T-helper 2 cell treated with Interferon-gamma antibody and Interleukin-4, amounts not matched to agents 5 μg/mL and 100 μg/mL, for 36 hours (primary cell): ENCODE measurements around the gene C1QTNF12.

Source experiments
- DNase-seq: peaks from one replicate; pipeline ENCODE4 v3.0.0; 2021; ENCODE audit warnings: low spot score
- H3K27ac Mint-ChIP-seq: one replicate; pipeline ENCODE4 v1.8.0; 2021; ENCODE audit warnings: mild to moderate bottlenecking, mixed read lengths
- H3K27me3 Mint-ChIP-seq: one replicate; pipeline ENCODE4 v1.8.0; 2021; ENCODE audit warnings: low read depth, mixed read lengths
- H3K36me3 Mint-ChIP-seq: one replicate; pipeline ENCODE4 v1.8.0; 2021; ENCODE audit warnings: low read depth, mixed read lengths
- H3K4me1 Mint-ChIP-seq: one replicate; pipeline ENCODE4 v1.8.0; 2021; ENCODE audit warnings: low read depth, mixed read lengths
- H3K4me3 Mint-ChIP-seq: one replicate; pipeline ENCODE4 v1.8.0; 2022; ENCODE audit warnings: mild to moderate bottlenecking, moderate library complexity, mixed read lengths
- H3K9me3 Mint-ChIP-seq: one replicate; pipeline ENCODE4 v1.8.0; 2021; ENCODE audit warnings: mixed read lengths

C1QTNF12 gene

GRCh38 chr1:1244192-1244811 lies 2.2 kb downstream of the C1QTNF12 start:
- Mint-ChIP-seq H3K27me3 (peaks cover 3% of the 10 kb centered on the region), H3K9me3 (no peaks in the 10 kb centered on the region), H3K36me3 (no peaks in the 10 kb centered on the region), H3K4me1 (no peaks in the 10 kb centered on the region), H3K27ac (no peak overlapping the region), H3K4me3 (no peak overlapping the region)
- no peak for DNase-seq

GRCh38 chr1:1243807-1244191 lies 2.7 kb downstream of the C1QTNF12 start:
- DNase-seq = no peak
- Mint-ChIP-seq H3K27me3 (peaks cover 3% of the 10 kb centered on the region), H3K36me3 (no peaks in the 10 kb centered on the region), H3K9me3 (no peaks in the 10 kb centered on the region), H3K4me1 (no peaks in the 10 kb centered on the region), H3K27ac (no peak overlapping the region), H3K4me3 (no peak overlapping the region)

- no peaks in the 10 kb centered on the region for H3K4me1 Mint-ChIP-seq
- no peaks in the 10 kb centered on the region for H3K36me3 Mint-ChIP-seq
- no peak overlapping the region for H3K27ac Mint-ChIP-seq
- peaks cover 3% of the 10 kb centered on the region for H3K27me3 Mint-ChIP-seq
- H3K4me3 Mint-ChIP-seq = no peak overlapping the region
- no peak for DNase-seq
- no peaks in the 10 kb centered on the region for H3K9me3 Mint-ChIP-seq
These were observed 3.3 kb downstream of the C1QTNF12 start for GRCh38 chr1:1243266-1243660.

DNA sequence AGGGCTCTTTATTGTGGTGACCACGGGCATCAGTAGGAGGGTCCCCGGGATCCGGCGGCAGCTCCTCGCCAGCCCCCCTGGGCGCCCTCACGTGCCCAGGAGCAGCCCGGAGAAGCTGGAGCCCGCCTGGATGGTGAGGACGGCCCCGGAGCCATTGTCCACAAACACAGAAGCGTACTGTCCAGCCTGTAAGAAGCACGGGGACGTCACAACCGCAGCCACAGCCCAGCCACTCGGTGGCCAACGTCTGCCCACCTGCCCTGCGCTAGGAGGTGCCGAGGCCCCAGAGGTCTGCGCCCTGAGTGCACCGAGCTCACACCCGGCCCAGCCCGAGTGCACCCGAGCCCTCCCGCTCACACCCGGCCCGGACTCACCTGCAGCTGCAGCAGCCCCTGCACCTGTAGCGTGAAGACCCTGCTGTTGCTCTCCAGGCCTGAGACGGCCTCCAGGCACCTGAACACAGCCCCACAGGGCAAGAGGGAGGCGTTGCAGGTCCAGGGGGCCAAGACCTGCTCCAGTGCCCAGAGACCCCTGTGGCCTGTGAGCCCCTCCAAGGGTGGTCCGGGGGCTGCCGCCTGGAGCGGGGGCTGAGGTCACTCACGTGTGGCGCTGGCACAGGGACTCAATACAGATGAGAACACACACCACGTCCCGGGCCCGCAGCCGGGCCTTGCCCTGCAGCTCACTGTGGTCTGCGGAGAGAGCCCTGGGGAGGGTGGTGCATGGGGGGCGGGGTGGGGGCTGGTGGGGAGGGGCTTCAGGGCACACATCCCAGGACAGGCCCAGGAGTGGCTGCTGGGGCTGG lies 3.9 kb downstream of the C1QTNF12 start:
- H3K27me3 Mint-ChIP-seq = no peaks in the 10 kb centered on the region
- H3K4me1 Mint-ChIP-seq = no peaks in the 10 kb centered on the region
- H3K36me3 Mint-ChIP-seq = no peaks in the 10 kb centered on the region
- no peak for DNase-seq
- no peak overlapping the region for H3K27ac Mint-ChIP-seq
- no peak overlapping the region for H3K4me3 Mint-ChIP-seq
- no peaks in the 10 kb centered on the region for H3K9me3 Mint-ChIP-seq

GRCh38 chr1:1241588-1242219 lies 4.8 kb downstream of the C1QTNF12 start:
- Mint-ChIP-seq H3K9me3 (no peaks in the 10 kb centered on the region), H3K4me1 (no peaks in the 10 kb centered on the region), H3K27me3 (no peaks in the 10 kb centered on the region), H3K27ac (no peak overlapping the region), H3K4me3 (no peak overlapping the region), H3K36me3 (no peaks in the 10 kb centered on the region)
- DNase-seq = no peak

DNA sequence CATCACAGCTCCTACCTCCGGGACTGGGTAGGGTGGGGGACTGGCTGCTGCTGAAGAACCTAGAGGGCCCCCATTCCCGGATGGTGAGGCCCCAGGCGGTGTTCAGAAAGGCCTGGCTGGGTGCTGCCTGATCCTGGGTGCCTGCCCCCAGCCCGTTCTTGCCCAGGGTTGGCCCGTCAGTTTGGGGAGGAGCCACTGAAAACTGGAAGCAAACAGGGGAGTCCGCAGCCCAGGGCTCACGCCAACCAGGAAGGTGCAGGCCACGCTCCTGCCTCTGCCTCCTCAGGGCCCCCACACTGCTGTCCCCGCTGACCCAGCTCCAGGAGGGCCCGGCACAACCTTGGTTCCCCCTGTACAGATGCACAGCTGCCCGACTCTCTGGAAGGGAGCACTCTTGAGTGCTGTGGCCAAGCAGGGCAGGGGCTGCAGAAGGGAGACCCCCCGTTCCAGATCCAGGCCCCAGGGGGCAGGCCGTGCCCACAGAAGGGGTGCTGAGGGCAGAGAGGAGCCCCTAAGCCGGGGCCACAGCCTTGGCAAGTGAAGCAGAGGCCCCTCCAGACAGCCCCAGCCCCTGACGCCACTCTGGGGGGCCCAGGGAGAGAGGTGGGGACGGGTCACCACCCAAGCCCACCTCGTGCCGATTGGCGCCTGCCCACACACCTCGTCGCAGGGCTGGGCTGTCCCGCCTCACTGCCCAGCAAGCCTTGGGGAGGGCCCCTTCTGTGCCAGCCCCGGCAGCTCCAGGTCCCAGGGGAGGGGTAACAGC lies 5.5 kb downstream of the C1QTNF12 start:
- H3K36me3 Mint-ChIP-seq = no peaks in the 10 kb centered on the region
- H3K9me3 Mint-ChIP-seq = no peaks in the 10 kb centered on the region

GRCh38 chr1:1240348-1240732 lies 6.2 kb downstream of the C1QTNF12 start:
- Mint-ChIP-seq H3K4me3 (no peak overlapping the region), H3K4me1 (no peaks in the 10 kb centered on the region), H3K36me3 (no peaks in the 10 kb centered on the region), H3K27me3 (no peaks in the 10 kb centered on the region), H3K27ac (no peak overlapping the region), H3K9me3 (no peaks in the 10 kb centered on the region)
- no peak for DNase-seq

More for the DNA sequence above, 5.5 kb downstream of the C1QTNF12 start:
- no peaks in the 10 kb centered on the region for H3K27me3 Mint-ChIP-seq
- no peak overlapping the region for H3K4me3 Mint-ChIP-seq
- no peak for DNase-seq
- H3K4me1 Mint-ChIP-seq = no peaks in the 10 kb centered on the region
- peak overlapping the region; percentile 52 for H3K27ac Mint-ChIP-seq

DNA sequence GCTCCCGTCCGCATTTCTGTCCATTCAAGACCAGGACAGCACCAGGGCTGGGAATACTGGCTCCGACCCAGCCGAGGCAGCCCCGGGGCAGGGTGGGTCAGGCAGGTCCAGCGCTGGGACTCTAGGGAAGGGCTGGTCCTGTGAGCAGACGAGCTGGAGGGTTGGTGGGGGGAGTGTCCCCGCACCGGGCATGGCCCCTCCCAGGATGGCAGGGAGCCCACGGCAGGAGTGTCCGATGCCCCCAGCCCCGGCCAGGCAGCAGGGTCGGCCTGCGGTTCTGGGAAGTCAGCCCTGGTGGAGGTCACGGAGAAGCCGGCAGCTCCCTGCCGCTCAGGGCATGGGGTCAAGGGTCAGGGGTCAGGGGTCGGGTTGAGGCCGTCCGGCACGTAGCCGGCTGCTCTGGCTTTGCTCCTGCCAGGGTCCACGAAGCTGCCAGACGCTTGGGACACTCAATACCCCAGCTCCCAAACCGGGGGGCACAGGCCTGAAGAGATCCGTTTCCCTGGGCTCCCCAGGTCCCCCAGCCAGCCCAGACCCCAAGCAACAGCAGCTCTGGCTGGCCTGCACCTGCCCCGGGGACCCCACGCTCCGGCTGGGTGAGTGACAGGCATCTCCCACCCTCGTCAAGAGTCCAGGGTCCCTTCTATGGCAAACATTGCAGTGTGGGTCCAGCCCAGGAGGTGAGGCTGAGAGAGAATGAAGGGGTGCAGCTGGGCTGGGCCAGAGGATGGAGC lies 6.7 kb downstream of the C1QTNF12 start:
- no peak for DNase-seq
- Mint-ChIP-seq H3K36me3 (peaks cover 1% of the 10 kb centered on the region), H3K9me3 (no peaks in the 10 kb centered on the region), H3K27me3 (no peaks in the 10 kb centered on the region), H3K4me1 (no peaks in the 10 kb centered on the region), H3K27ac (no peak overlapping the region), H3K4me3 (no peak overlapping the region)

DNA sequence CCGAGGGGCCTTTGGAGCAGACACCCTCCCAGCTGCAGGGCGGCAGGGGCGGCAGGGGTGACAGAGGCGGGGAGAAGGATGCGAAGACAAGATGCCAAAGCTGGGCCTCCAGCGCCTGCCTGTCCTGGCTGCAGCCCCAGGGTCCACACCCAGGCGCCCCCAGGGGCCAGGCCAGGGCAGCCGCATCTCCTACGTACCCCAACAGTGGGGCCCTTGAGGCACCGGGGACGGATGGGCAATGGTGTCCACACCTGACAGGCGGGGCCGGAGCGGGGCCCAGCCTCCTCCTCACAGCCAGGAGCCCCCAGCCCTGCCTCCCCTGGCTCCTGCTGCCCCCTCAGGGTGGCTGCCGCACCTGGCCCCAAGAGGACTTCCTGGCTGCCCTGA lies 7.3 kb downstream of the C1QTNF12 start:
- peaks cover 6% of the 10 kb centered on the region for H3K36me3 Mint-ChIP-seq

GRCh38 chr1:1238702-1239178 lies 7.8 kb downstream of the C1QTNF12 start:
- Mint-ChIP-seq H3K27ac (no peak overlapping the region), H3K27me3 (no peaks in the 10 kb centered on the region), H3K9me3 (no peaks in the 10 kb centered on the region), H3K4me1 (no peaks in the 10 kb centered on the region), H3K36me3 (peaks cover 9% of the 10 kb centered on the region), H3K4me3 (no peak overlapping the region)
- DNase-seq = no peak

More for the DNA sequence above, 7.3 kb downstream of the C1QTNF12 start:
- Mint-ChIP-seq H3K4me1 (no peaks in the 10 kb centered on the region), H3K9me3 (no peaks in the 10 kb centered on the region), H3K27me3 (no peaks in the 10 kb centered on the region), H3K27ac (no peak overlapping the region), H3K4me3 (no peak overlapping the region)
- no peak for DNase-seq

DNA sequence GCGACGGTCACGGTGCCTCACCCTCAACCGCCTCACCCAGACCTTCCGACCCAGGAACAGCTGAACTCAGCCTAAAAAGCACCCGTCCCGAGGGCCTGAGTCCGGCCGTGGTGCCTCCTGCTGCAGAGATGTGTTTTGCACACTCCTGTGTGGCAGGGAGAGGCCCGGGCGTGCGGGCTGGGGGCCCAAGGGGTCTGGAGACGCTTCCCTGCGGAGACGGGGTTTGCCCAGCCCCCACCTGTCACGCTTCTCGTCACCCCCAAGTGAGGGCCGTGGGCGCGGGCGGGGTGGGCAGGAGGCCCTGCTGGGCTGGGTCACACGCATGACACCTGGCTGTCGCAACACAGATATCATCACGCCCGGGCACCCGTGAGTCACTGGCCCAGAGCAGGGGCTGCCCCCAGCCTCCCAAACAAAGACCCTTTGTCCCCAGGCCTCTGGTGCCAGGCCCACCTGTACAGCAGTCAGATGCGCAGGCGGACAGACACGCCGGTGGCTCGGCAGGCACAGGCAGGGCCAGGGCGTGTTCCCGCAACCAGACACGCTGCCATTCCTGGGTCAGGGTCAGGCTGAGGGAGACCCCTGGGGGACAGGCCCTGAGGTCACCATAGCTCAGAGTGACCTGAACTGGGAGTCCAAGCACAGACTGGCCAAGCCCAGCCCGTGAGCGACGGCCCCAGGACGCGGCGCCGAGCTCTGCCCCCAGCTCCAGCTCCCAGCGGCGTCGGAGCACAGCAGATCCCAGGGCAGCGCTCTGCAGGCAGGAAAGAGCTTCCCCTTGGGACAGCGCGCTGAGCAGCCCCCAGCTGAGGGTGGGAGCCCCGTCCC lies 8.4 kb downstream of the C1QTNF12 start:
- H3K4me1 Mint-ChIP-seq = peaks cover 3% of the 10 kb centered on the region
- no peaks in the 10 kb centered on the region for H3K27me3 Mint-ChIP-seq
- no peak overlapping the region for H3K4me3 Mint-ChIP-seq
- no peak for DNase-seq
- H3K36me3 Mint-ChIP-seq = peaks cover 13% of the 10 kb centered on the region
- no peaks in the 10 kb centered on the region for H3K9me3 Mint-ChIP-seq
- no peak overlapping the region for H3K27ac Mint-ChIP-seq

DNA sequence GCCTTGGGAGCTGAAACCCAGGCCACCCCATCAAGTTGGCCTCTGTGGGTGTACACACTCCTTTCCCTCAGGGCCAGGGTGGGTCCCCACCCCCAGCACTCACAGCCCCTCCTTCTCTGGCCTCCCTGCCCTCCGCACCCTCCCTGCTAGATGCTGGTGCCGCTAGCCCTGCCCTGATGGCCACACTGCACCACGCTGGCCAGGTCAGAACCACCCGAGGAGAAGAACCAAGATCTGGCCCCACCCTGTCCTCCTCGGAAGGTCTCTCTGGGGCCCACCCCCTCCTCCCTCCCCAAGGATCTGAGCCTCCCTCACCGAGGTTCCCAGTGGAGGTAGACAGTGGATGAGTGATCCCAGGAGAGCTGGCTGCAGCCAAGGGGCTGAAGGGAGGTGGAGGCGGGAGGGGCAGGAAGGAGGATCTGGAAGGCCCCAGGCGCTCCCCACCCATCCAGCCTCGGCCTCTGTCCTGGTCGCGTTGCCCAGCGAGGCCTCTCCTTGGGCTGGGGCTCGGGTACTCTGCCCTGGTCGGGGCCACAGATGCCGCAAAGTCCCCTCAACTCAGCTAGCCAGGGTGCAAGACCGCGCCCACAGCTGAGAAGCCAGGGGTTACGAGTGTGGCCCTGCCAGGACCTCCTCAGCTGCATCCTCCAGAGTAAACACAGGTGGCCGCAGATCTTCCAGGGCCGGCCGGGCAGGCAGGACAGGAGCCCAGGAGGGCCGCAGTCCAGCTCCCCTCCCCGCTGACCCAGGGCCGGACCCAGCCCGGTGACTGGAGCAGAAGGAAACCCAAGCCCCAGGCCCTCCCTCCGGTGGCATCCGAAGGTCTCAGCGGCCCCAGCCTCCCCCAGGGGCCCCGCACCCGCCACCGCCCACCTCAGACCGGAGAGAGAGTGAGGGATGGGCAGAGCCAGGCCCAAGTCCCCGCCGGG lies 9.3 kb downstream of the C1QTNF12 start:
- Mint-ChIP-seq H3K27ac (no peak overlapping the region), H3K27me3 (no peaks in the 10 kb centered on the region), H3K36me3 (peaks cover 13% of the 10 kb centered on the region), H3K4me3 (no peak overlapping the region), H3K4me1 (peaks cover 3% of the 10 kb centered on the region), H3K9me3 (no peaks in the 10 kb centered on the region)
- DNase-seq = no peak
